ENCODE results near the gene ARV1. TPM values are rescaled to one million over a fixed set of nuclear protein-coding genes. Genes with fewer than 3 reads are reported as not detected.

The ARV1 gene
- total RNA-seq, 1 experiment from 2014 or later, result 25.9 TPM

DNA sequence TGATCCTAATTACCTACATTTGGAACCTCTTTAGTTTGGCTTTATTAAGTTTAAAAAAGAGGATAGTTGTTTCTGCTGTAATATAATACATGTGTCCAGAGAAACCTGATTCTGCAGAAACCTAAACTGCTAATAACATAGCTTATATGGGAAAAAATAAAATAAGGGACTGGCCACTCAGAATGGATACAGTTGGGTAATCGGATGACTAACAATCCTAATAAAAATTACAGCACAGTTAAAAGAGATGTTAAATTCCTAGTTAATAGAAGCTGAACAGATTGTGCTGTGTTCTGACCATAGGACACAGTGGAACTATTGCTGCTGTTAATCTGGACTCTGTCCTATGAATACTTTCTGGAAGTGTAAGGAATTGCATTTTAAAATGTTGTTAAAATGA, 16.0 kb downstream of the ARV1 start:
- Histone ChIP-seq H3K36me3 (ENCODE audit: control insufficient read depth, insufficient read depth, low read length) (peaks cover 13% of the 10 kb centered on the region; the same call in 1 of the 2 replicates), H3K9me3 (ENCODE audit: control insufficient read depth, insufficient read depth, low read depth, low read length) (no peaks in the 10 kb centered on the region), H3K4me1 (ENCODE audit: control insufficient read depth, insufficient read depth, low read length) (no peaks in the 10 kb centered on the region), H3K27ac (ENCODE audit: low read length) (no peak overlapping the region), H3K27me3 (ENCODE audit: control insufficient read depth, insufficient read depth, low read length) (no peaks in the 10 kb centered on the region), H3K4me3 (ENCODE audit: low read depth in 2 of 2, low read length in 2 of 2) (no peak overlapping the region)
- in situ Hi-C loops (cut with HindIII; ENCODE audit: low pct_unique_long_range_greater_than_20kb, low sequenced_read_pairs) (no loop called here), intact Hi-C loops (cut with micrococcal nuclease; ENCODE audit: unreplicated experiment) (no loop called here)
- CTCF ChIA-PET, result no interaction called here
- TF ChIP-seq TCF7L2 (IDR thresholded peaks at IDR 0.05; ENCODE audit: low read depth, low read length) (no peak), POLR2AphosphoS5 (IDR thresholded peaks at IDR 0.05; ENCODE audit: low read depth, low read length) (no peak), SIN3A (IDR thresholded peaks at IDR 0.05; ENCODE audit: borderline replicate concordance, insufficient read depth, low read depth, low read length) (no peak)
- TF ChIP-seq, protein P1, sequence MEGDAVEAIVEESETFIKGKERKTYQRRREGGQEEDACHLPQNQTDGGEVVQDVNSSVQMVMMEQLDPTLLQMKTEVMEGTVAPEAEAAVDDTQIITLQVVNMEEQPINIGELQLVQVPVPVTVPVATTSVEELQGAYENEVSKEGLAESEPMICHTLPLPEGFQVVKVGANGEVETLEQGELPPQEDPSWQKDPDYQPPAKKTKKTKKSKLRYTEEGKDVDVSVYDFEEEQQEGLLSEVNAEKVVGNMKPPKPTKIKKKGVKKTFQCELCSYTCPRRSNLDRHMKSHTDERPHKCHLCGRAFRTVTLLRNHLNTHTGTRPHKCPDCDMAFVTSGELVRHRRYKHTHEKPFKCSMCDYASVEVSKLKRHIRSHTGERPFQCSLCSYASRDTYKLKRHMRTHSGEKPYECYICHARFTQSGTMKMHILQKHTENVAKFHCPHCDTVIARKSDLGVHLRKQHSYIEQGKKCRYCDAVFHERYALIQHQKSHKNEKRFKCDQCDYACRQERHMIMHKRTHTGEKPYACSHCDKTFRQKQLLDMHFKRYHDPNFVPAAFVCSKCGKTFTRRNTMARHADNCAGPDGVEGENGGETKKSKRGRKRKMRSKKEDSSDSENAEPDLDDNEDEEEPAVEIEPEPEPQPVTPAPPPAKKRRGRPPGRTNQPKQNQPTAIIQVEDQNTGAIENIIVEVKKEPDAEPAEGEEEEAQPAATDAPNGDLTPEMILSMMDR (IDR thresholded peaks at IDR 0.05), result no peak
- TF ChIP-seq, protein P2, sequence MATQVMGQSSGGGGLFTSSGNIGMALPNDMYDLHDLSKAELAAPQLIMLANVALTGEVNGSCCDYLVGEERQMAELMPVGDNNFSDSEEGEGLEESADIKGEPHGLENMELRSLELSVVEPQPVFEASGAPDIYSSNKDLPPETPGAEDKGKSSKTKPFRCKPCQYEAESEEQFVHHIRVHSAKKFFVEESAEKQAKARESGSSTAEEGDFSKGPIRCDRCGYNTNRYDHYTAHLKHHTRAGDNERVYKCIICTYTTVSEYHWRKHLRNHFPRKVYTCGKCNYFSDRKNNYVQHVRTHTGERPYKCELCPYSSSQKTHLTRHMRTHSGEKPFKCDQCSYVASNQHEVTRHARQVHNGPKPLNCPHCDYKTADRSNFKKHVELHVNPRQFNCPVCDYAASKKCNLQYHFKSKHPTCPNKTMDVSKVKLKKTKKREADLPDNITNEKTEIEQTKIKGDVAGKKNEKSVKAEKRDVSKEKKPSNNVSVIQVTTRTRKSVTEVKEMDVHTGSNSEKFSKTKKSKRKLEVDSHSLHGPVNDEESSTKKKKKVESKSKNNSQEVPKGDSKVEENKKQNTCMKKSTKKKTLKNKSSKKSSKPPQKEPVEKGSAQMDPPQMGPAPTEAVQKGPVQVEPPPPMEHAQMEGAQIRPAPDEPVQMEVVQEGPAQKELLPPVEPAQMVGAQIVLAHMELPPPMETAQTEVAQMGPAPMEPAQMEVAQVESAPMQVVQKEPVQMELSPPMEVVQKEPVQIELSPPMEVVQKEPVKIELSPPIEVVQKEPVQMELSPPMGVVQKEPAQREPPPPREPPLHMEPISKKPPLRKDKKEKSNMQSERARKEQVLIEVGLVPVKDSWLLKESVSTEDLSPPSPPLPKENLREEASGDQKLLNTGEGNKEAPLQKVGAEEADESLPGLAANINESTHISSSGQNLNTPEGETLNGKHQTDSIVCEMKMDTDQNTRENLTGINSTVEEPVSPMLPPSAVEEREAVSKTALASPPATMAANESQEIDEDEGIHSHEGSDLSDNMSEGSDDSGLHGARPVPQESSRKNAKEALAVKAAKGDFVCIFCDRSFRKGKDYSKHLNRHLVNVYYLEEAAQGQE (IDR thresholded peaks at IDR 0.05; ENCODE audit: insufficient read depth in 1 of 2, low read depth in 2 of 2, low read length in 1 of 2), result no peak
- no peak for ATAC-seq
- POLR2A ChIA-PET, result no interaction called here
- DNase-seq (ENCODE audit: low read depth, low spot score), result no peak
- BruUV-seq (replicated peaks), result no TSS peak

DNA sequence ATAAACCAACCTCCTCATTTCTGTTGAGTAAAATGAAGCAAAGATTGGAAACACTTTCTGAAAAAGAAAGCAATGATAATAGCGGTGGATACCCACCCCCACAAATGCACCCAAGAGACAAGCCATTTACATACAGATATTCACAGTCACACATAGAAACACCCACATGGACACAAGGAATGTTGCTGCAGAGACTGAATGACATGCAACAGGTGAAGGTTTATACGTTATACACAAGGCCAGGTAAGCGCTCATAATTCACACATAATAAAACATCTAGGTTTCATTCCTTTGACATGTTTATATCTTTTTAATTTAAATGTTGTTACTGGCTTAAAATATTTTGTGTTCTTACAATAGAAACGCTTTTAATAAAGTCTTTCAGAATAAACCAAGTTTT, 21.3 kb downstream of the ARV1 start:
- ChIA-PET POLR2A (no interaction called here), CTCF (no interaction called here)
- no TSS peak for BruUV-seq (replicated peaks)
- peaks cover 4% of the 10 kb centered on the region; the same call in 1 of the 2 replicates for H3K36me3 ChIP-seq (ENCODE audit: control insufficient read depth, insufficient read depth, low read length)
- TF ChIP-seq SIN3A (IDR thresholded peaks at IDR 0.05; ENCODE audit: borderline replicate concordance, insufficient read depth, low read depth, low read length) (no peak), TCF7L2 (IDR thresholded peaks at IDR 0.05; ENCODE audit: low read depth, low read length) (no peak), POLR2AphosphoS5 (IDR thresholded peaks at IDR 0.05; ENCODE audit: low read depth, low read length) (no peak)
- TF ChIP-seq, protein P2 (IDR thresholded peaks at IDR 0.05; ENCODE audit: insufficient read depth in 1 of 2, low read depth in 2 of 2, low read length in 1 of 2), result no peak
- TF ChIP-seq, protein P1 (IDR thresholded peaks at IDR 0.05), result no peak
- DNase-seq (ENCODE audit: low read depth, low spot score) (no peak), ATAC-seq (no peak)
- in situ Hi-C loops (cut with HindIII; ENCODE audit: low pct_unique_long_range_greater_than_20kb, low sequenced_read_pairs) (no loop called here), intact Hi-C loops (cut with micrococcal nuclease; ENCODE audit: unreplicated experiment) (no loop called here)
- H3K27ac ChIP-seq (ENCODE audit: low read length), result no peak overlapping the region
- no peaks in the 10 kb centered on the region for H3K9me3 ChIP-seq (ENCODE audit: control insufficient read depth, insufficient read depth, low read depth, low read length)
- H3K4me1 ChIP-seq (ENCODE audit: control insufficient read depth, insufficient read depth, low read length), result no peaks in the 10 kb centered on the region
- no peak overlapping the region for H3K4me3 ChIP-seq (ENCODE audit: low read depth in 2 of 2, low read length in 2 of 2)
- H3K27me3 ChIP-seq (ENCODE audit: control insufficient read depth, insufficient read depth, low read length), result no peaks in the 10 kb centered on the region

Measured in Panc1 (cell line).